NCI-H187 (cell line): ENCODE measurements around the gene CCKAR.
"Not testable (repeated sequence)": the region's sequence is repeated elsewhere in the genome, so short reads cannot be mapped to it uniquely, and the experiment has no call there.

Experiments used
- DNase-seq, 2 experiments: peaks; one replicate each; lab custom pipeline; 2025; lab: John Stamatoyannopoulos, UW

CCKAR gene

GRCh38 chr4:26490111-26490959 is at the start of gene CCKAR:
Gene CCKAR (minus strand): TSS chr4:26490484. CDS start chr4:26490267, 217 bp downstream.
- no peak for DNase-seq

- no peak for DNase-seq
These were observed 43.4 kb upstream of the CCKAR start for GRCh38 chr4:26533685-26534084.

- DNase-seq: no peak
These were observed 41.3 kb upstream of the CCKAR start for GRCh38 chr4:26531491-26532116.

- no peak for DNase-seq
These were observed 39.8 kb upstream of the CCKAR start for GRCh38 chr4:26530099-26530498.

- no peak for DNase-seq
These were observed 39.2 kb upstream of the CCKAR start for GRCh38 chr4:26529479-26529878.

GRCh38 chr4:26525771-26526150 is 35.5 kb upstream of the CCKAR start:
- no peak for DNase-seq

GRCh38 chr4:26525136-26525770 is 35.0 kb upstream of the CCKAR start:
- DNase-seq: no peak

GRCh38 chr4:26524011-26524410 is 33.7 kb upstream of the CCKAR start:
- DNase-seq: no peak

GRCh38 chr4:26522478-26522877 is 32.2 kb upstream of the CCKAR start:
- DNase-seq: no peak

GRCh38 chr4:26520728-26521450 is 30.6 kb upstream of the CCKAR start:
- no peak for DNase-seq

GRCh38 chr4:26515936-26516335 is 25.7 kb upstream of the CCKAR start:
- no peak for DNase-seq

- no peak for DNase-seq
These were observed 20.2 kb upstream of the CCKAR start for GRCh38 chr4:26510334-26510964.

- no peak for DNase-seq
These were observed 19.5 kb upstream of the CCKAR start for GRCh38 chr4:26509681-26510333.

GRCh38 chr4:26507286-26507685 is 17.0 kb upstream of the CCKAR start:
- no peak for DNase-seq

- DNase-seq: no peak
These were observed 13.6 kb upstream of the CCKAR start for GRCh38 chr4:26503844-26504243.

- DNase-seq: no peak
These were observed 13.1 kb upstream of the CCKAR start for GRCh38 chr4:26503427-26503826.

- not testable (repeated sequence) for DNase-seq
These were observed 10.3 kb upstream of the CCKAR start for GRCh38 chr4:26500565-26500999.

GRCh38 chr4:26496207-26496783 is 6.0 kb upstream of the CCKAR start:
- no peak for DNase-seq

- no peak for DNase-seq
These were observed 3.2 kb upstream of the CCKAR start for GRCh38 chr4:26493461-26493860.

- DNase-seq: no peak
These were observed 1.3 kb upstream of the CCKAR start for GRCh38 chr4:26491449-26492170.
